Measurements from ENCODE around the gene ZNF175.

GRCh38 chr19:51641648-51642047 is 70.6 kb downstream of the ZNF175 start:
- TF ChIP-seq FOXP2 (optimal IDR thresholded peaks at IDR 0.05; ENCODE audit: borderline replicate concordance, extremely low read depth, extremely low read length, insufficient read depth): no peak
- TF ChIP-seq SIN3A (IDR thresholded peaks at IDR 0.05; ENCODE audit: borderline replicate concordance, insufficient read depth, low read length): no peak

Measured in PFSK-1 (cell line).